ENCODE data around the gene NADK2.

GRCh38 chr5:36240779-36241630 lies 720 bp downstream of the NADK2 start:
- TF ChIP-seq CTCF (IDR thresholded peaks at IDR 0.05) (no peak), EP300 (IDR thresholded peaks at IDR 0.05) (no peak)
